Osteoblast (primary cell): ENCODE results near the gene CUEDC1. TPM values are rescaled to one million over a fixed set of nuclear protein-coding genes. Genes with fewer than 3 reads are reported as not detected.

Experiments used
- DNase-seq: peaks from one replicate; pipeline ENCODE4 v3.0.0; 2011; ENCODE audit warnings: low spot score, mixed read lengths; ENCODE audit not compliant: insufficient read length; ENCODE audit errors: missing footprints
- H2AFZ ChIP-seq: 2 replicates; pipeline ENCODE4 v1.6.0; 2011; ENCODE audit warnings: mild to moderate bottlenecking, low read length
- H3K27ac ChIP-seq: 2 replicates; pipeline ENCODE4 v1.5.1; 2011; ENCODE audit warnings: mild to moderate bottlenecking, low read depth, low read length, moderate library complexity
- H3K27me3 ChIP-seq: 2 replicates; pipeline ENCODE4 v1.6.0; 2012; ENCODE audit warnings: mild to moderate bottlenecking, control low read depth, inconsistent platforms, low read length, moderate library complexity; ENCODE audit not compliant: insufficient read depth
- H3K36me3 ChIP-seq: 2 replicates; pipeline ENCODE4 v1.5.1; 2011; ENCODE audit warnings: mild to moderate bottlenecking, low read length, control low read depth, moderate library complexity; ENCODE audit not compliant: insufficient read depth
- H3K4me1 ChIP-seq: 2 replicates; pipeline ENCODE4 v1.5.1; 2011; ENCODE audit warnings: mild to moderate bottlenecking, low read length, control low read depth, moderate library complexity; ENCODE audit not compliant: insufficient read depth
- H3K4me2 ChIP-seq: 2 replicates; pipeline ENCODE4 v1.6.0; 2011; ENCODE audit warnings: mild to moderate bottlenecking, low read length; ENCODE audit not compliant: insufficient read depth
- H3K4me3 ChIP-seq: fragments of 200-600 bp; sonication (generic); 3 replicates; pipeline ENCODE4 v1.5.1; 2012; ENCODE audit warnings: mild to moderate bottlenecking, low read length, inconsistent platforms; ENCODE audit not compliant: insufficient read depth
- H3K79me2 ChIP-seq: 2 replicates; pipeline ENCODE4 v1.6.0; 2012; ENCODE audit warnings: mild to moderate bottlenecking, low read length, control low read depth, inconsistent platforms; ENCODE audit not compliant: insufficient read depth
- H3K9me3 ChIP-seq: 2 replicates; pipeline ENCODE4 v1.5.1; 2011; ENCODE audit warnings: low read depth, low read length, control low read depth
- H4K20me1 ChIP-seq: 2 replicates; pipeline ENCODE4 v1.6.0; 2012; ENCODE audit warnings: mild to moderate bottlenecking, low read length, control low read depth; ENCODE audit not compliant: insufficient read depth
- total RNA-seq: library from RNA; depleted of rRNA; stranded (reverse); fragments of >200 nt; gene quantifications from 2 replicates; pipeline ENCODE4 v1.2.3, GENCODE V29; 2012
- TF ChIP-seq, protein P1 (sequence below): IDR thresholded peaks from 2 replicates; pipeline ENCODE4 v1.5.1; 2011; ENCODE audit warnings: mild to moderate bottlenecking, low read depth, low read length, moderate library complexity; ENCODE audit errors: extremely low read depth

Gene CUEDC1
- total RNA-seq, 1 donor: 21.0 TPM

DNA sequence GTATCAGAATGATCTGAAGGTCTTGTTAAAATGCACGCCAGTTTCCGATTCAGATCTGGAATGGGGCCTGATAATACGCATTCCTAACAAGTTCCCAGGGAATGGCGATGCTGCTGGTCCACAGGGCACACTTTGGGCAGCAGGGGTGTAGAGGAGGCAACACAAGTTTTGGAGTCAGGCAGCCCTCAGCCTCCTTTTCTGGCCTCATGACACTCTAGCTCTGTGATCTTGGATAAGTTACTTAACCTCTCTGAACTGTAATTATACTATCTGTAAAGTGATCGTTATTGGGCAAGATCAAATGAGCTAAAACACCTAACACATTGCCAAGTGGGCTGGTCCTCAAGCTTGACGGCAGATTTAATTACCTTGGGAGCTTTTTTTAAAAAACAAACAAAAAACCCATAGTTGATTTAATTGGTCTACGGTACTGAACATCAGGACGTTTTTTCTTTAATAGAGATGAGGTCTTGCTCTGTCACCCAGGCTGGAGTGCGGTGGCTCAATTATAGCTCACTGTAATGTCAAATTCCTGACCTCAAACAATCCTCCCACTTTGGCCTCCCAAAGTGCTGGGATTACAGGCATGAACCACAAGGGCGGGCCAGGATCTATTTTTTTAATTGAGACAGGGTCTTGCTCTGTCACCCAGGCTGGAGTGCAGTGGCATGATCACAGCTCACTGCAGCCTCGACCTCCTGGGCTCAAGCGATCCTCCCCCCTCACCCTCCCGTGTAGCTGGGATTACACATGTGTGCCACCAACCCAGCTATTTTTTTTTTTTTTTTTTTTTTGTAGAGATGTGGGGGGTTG is 95.4 kb downstream of the CUEDC1 start:
- no peaks in the 10 kb centered on the region for H3K9me3 ChIP-seq
- TF ChIP-seq, protein P1, sequence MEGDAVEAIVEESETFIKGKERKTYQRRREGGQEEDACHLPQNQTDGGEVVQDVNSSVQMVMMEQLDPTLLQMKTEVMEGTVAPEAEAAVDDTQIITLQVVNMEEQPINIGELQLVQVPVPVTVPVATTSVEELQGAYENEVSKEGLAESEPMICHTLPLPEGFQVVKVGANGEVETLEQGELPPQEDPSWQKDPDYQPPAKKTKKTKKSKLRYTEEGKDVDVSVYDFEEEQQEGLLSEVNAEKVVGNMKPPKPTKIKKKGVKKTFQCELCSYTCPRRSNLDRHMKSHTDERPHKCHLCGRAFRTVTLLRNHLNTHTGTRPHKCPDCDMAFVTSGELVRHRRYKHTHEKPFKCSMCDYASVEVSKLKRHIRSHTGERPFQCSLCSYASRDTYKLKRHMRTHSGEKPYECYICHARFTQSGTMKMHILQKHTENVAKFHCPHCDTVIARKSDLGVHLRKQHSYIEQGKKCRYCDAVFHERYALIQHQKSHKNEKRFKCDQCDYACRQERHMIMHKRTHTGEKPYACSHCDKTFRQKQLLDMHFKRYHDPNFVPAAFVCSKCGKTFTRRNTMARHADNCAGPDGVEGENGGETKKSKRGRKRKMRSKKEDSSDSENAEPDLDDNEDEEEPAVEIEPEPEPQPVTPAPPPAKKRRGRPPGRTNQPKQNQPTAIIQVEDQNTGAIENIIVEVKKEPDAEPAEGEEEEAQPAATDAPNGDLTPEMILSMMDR: no peak
- peak; percentile 21 for DNase-seq
- H3K79me2 ChIP-seq: no peaks in the 10 kb centered on the region
- no peak overlapping the region for H3K27ac ChIP-seq
- H3K4me2 ChIP-seq: no peak overlapping the region
- H3K36me3 ChIP-seq: no peaks in the 10 kb centered on the region
- H2AFZ ChIP-seq: no peak overlapping the region
- H3K4me3 ChIP-seq: no peak overlapping the region
- no peaks in the 10 kb centered on the region for H4K20me1 ChIP-seq
- no peaks in the 10 kb centered on the region for H3K27me3 ChIP-seq
- peaks cover 23% of the 10 kb centered on the region for H3K4me1 ChIP-seq

DNA sequence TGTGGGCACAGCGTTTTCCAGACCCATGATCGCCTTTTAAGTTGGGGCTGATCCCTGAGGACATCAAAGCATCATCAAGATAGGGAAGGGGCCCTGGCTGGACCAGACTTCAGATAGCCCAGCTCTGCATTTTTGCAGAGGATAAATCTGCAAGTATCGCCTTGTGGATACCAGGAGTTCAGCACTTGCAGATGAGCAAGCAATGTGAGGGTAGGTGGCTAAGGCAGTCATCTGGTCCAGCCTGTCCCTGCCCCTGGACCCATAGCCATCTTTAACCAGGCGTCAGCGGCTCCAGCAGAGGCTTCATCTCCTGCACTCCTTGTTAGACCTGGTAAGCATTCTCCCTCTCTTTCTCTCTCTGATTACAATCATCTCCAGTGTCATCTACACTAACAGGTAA is 96.4 kb downstream of the CUEDC1 start:
- TF ChIP-seq, protein P1: no peak
- Histone ChIP-seq H3K4me1 (peaks cover 23% of the 10 kb centered on the region), H3K9me3 (no peaks in the 10 kb centered on the region), H3K27me3 (no peaks in the 10 kb centered on the region), H3K27ac (no peak overlapping the region), H3K36me3 (no peaks in the 10 kb centered on the region), H3K4me2 (no peak overlapping the region), H4K20me1 (no peaks in the 10 kb centered on the region), H3K79me2 (no peaks in the 10 kb centered on the region), H2AFZ (no peak overlapping the region), H3K4me3 (no peak overlapping the region)
- DNase-seq: peak; percentile 74

DNA sequence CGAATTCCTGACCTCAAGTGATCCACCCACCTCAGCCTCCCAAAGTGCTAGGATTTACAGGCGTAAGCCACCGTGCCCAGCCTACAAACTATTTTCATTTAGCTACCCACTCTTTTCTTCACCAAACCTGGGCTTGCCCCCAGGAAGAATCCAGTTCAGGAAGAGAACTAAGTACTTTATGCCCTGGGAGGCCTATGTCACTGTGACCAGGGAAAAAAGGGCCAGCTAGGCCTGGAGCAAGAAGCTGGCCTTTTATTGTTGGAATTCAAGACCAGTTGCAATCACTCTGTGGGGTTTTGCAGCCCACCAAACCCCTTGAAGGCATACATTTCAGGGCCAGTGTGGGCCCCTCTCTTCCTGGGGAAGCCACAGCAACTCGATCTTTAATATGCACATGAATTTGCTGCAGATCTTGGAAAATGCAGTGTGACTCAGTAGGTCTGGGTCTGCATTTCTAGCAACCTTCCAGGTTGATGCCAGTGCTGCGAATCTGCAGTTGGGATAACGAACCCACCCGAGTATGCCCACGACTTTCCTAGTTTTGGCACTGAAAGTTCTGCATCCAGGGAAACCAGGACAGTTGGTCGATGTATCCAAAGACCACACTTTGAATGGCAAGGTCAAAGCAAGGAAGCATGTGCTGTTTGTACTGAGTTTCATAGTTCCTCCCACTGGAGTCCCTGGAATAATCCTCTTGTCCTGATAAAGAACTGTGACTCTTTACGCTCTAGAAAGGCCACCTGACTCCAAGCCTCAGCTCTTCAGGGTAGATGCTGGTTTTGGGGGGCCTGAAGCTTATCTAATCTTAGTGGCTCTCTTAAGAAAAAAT is 98.2 kb downstream of the CUEDC1 start:
- no peaks in the 10 kb centered on the region for H3K79me2 ChIP-seq
- no peak overlapping the region for H3K4me2 ChIP-seq
- no peak overlapping the region for H3K4me3 ChIP-seq
- H4K20me1 ChIP-seq: no peaks in the 10 kb centered on the region
- H3K27me3 ChIP-seq: no peaks in the 10 kb centered on the region
- TF ChIP-seq, protein P1: no peak
- H2AFZ ChIP-seq: no peak overlapping the region
- H3K36me3 ChIP-seq: no peaks in the 10 kb centered on the region
- no peak for DNase-seq
- no peaks in the 10 kb centered on the region for H3K9me3 ChIP-seq
- H3K4me1 ChIP-seq: peaks cover 23% of the 10 kb centered on the region
- H3K27ac ChIP-seq: no peak overlapping the region
